Sigmoid colon (tissue), 4 donors: ENCODE results near the gene SIK3.
"Not testable (repeated sequence)": the region's sequence is repeated elsewhere in the genome, so short reads cannot be mapped to it uniquely, and the experiment has no call there.

Source experiments
- EP300 ChIP-seq, 4 donors: sonication (generic); formaldehyde crosslinking; IDR thresholded peaks; one replicate each; pipeline ENCODE4 v1.6.1; 2017; ENCODE audit warnings: antibody characterized with exemption in 4 of 4
- POLR2A ChIP-seq, 2 donors: fragments of 450-650 bp; IDR thresholded peaks; one replicate each; pipeline ENCODE4 v1.6.1; 2016; ENCODE audit warnings: antibody characterized with exemption in 2 of 2, mild to moderate bottlenecking in 2 of 2, moderate library complexity in 2 of 2
- POLR2AphosphoS5 ChIP-seq, 4 donors: sonication (generic); formaldehyde crosslinking; IDR thresholded peaks; one replicate each; pipeline ENCODE4 v1.6.1; 2017; ENCODE audit warnings: antibody characterized with exemption in 4 of 4
- TF ChIP-seq, protein P1 (sequence below), 4 experiments: fragments of 450-650 bp in 3 of 4; fragments of 200-600 bp in 1 of 4; IDR thresholded peaks; one replicate each; pipeline ENCODE4 v1.5.1; 2016 to 2019; ENCODE audit warnings: antibody characterized with exemption in 4 of 4, mild to moderate bottlenecking in 3 of 4, moderate library complexity in 2 of 4

DNA sequence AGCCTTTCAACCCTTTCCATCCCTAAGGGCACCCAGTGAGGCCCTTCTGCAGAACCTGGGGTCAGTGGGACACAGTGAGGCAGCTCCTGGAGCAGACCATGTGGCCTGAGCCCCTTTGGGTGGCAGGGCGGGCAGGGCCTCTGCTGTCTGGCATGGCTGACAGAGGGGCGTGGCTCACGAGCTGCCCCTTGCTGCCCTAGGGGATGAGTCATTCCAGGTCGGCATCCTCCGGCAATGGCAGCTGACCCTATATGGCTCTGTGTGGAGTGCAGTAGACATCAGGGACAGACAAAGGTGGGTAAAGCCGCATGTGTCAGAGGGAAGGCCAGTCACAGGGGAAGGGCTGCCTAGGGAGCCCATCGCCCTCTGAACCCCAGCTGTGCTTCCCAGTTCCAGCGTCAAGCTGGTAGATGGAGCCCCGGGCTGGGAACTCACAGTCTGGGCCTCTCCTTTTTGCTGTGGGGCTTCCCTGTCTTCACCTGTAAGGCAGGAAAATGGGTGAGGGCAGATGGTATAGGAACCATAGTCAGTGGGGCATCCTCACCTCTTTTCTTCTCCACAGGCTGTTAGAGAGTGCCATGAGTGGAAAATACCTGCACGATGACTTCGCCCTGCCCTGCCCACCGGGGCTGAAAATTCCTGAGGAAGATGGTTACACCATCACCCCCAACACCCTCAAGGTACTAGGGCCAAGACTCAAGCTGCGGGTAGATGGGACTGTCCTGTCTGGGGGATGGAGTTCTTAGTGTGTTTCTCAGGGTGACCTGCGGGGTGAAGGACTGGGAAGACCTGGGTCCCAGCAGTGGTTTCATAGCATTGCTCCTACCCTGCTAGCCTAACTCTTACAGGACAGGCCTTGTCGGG lies 39.2 kb upstream of the SIK3 start:
- TF ChIP-seq, protein P1, sequence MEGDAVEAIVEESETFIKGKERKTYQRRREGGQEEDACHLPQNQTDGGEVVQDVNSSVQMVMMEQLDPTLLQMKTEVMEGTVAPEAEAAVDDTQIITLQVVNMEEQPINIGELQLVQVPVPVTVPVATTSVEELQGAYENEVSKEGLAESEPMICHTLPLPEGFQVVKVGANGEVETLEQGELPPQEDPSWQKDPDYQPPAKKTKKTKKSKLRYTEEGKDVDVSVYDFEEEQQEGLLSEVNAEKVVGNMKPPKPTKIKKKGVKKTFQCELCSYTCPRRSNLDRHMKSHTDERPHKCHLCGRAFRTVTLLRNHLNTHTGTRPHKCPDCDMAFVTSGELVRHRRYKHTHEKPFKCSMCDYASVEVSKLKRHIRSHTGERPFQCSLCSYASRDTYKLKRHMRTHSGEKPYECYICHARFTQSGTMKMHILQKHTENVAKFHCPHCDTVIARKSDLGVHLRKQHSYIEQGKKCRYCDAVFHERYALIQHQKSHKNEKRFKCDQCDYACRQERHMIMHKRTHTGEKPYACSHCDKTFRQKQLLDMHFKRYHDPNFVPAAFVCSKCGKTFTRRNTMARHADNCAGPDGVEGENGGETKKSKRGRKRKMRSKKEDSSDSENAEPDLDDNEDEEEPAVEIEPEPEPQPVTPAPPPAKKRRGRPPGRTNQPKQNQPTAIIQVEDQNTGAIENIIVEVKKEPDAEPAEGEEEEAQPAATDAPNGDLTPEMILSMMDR (IDR thresholded peaks at IDR 0.05), result not testable (repeated sequence)
- TF ChIP-seq POLR2A, EP300 (IDR thresholded peaks at IDR 0.05): not testable (repeated sequence)
- TF ChIP-seq POLR2AphosphoS5 (IDR thresholded peaks at IDR 0.05), result peak in 1 of 4 donors; percentile 57
